Body of pancreas (tissue), 4 donors: ENCODE measurements around the gene CMTM5. TPM values are rescaled to one million over a fixed set of nuclear protein-coding genes. Genes with fewer than 3 reads are reported as not detected.
"Not testable (repeated sequence)": the region's sequence is repeated elsewhere in the genome, so short reads cannot be mapped to it uniquely, and the experiment has no call there.

Experiments
- ATAC-seq: fragments of 150-250 bp; one replicate; pipeline ENCODE4 v1.9.1; 2016
- DNase-seq, 4 donors: peaks; one replicate each; pipeline ENCODE4 v3.0.0-alpha.2; 2019
- H3K27ac ChIP-seq, 4 donors: fragments of 200-600 bp; sonication (generic); 1 replicate in 3 of 4; 2 replicates in 1 of 4; pipeline versions ENCODE4 v1.5.1 to v1.6.1; 2016 to 2019; ENCODE audit warnings: mild to moderate bottlenecking in 1 of 4, mixed read lengths in 1 of 4, moderate library complexity in 1 of 4
- H3K27me3 ChIP-seq, 2 donors: fragments of 200-600 bp; sonication (generic); one replicate each; pipeline ENCODE4 v1.6.0; 2016; ENCODE audit warnings: mild to moderate bottlenecking in 1 of 2
- H3K36me3 ChIP-seq, 2 donors: fragments of 200-600 bp; sonication (generic); replicated peaks in 1 of 2; 2 replicates each; pipeline ENCODE4 v1.5.1; 2016; ENCODE audit warnings: low read depth in 2 of 2; ENCODE audit not compliant: insufficient read depth in 1 of 2
- H3K4me1 ChIP-seq: fragments of 200-600 bp; sonication (generic); one replicate; pipeline ENCODE4 v1.6.0; 2016
- H3K4me3 ChIP-seq, 2 donors: fragments of 200-600 bp; sonication (generic); 1 replicate in 1 of 2; 2 replicates in 1 of 2; pipeline ENCODE4 v1.5.1; 2016 to 2019
- H3K9me3 ChIP-seq, 3 donors: fragments of 200-600 bp; sonication (generic); 1 replicate in 2 of 3; 2 replicates in 1 of 3; pipeline ENCODE4 v1.5.1; 2016
- CTCF ChIP-seq, 7 experiments: fragments of 450-650 bp in 4 of 7; fragments of 200-600 bp in 3 of 7; sonication (generic) in 3 of 7; IDR thresholded peaks; one replicate each; pipeline ENCODE4 v1.5.1; 2016 to 2019; ENCODE audit warnings: antibody characterized with exemption in 7 of 7
- POLR2A ChIP-seq, 3 donors: fragments of 450-650 bp; IDR thresholded peaks; one replicate each; pipeline ENCODE4 v1.6.1; 2016; ENCODE audit warnings: antibody characterized with exemption in 3 of 3, mild to moderate bottlenecking in 2 of 3
- WGBS, 2 donors: methylation state at CpG; one replicate each; pipeline ENCODE4 v1.1.5; 2017; 5-methylcytosine and 5-hydroxymethylcytosine counted together
- intact Hi-C: fragments of 100-400 bp; cut with DNase I; formaldehyde crosslinking; loops from one replicate; pipeline ENCODE4 v1.15.1; 2023
- total RNA-seq, 2 donors: library from RNA; depleted of rRNA; stranded (reverse); fragments of >200 nt; gene quantifications; one replicate each; pipeline ENCODE4 v1.1.0, GENCODE V29; 2016

The CMTM5 gene
- total RNA-seq, 2 donors from 2014 or later, result not detected

DNA sequence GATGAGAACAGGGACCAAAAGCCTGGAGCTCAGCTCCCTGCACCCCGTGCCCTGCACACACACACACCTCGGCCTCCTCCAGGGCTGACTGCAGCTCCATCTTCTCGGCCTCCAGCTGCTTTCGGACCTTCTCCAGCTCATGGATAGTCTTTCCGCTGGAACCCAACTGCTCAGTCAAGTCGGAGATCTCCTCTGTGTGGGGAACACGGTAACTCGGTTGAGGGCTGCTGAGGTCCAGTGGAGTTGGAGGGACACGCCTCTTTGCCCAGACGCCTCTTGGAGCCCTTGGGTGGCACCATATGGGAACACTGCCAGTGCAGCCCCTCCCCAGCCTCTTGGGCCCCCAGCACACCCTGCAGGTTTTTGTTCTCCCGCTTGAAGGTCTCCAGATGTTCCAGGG lies 40.0 kb downstream of the CMTM5 start:
- TF ChIP-seq CTCF (IDR thresholded peaks at IDR 0.05) (no peak), POLR2A (IDR thresholded peaks at IDR 0.05) (no peak)
- ATAC-seq, result no peak
- no peaks in the 10 kb centered on the region for H3K36me3 ChIP-seq
- DNase-seq, result no peak
- no peak overlapping the region for H3K4me3 ChIP-seq
- H3K27ac ChIP-seq, result no peak overlapping the region
- 86 to 92% methylated on average over 8 to 11 of the region's 11 CpGs for WGBS, 2 donors
- no peaks in the 10 kb centered on the region for H3K9me3 ChIP-seq
- peaks cover 26% of the 10 kb centered on the region for H3K4me1 ChIP-seq
- no peaks in the 10 kb centered on the region for H3K27me3 ChIP-seq
- intact Hi-C loops, result no loop called here

- H3K27ac ChIP-seq, H3K4me3 ChIP-seq, intact Hi-C loops, H3K9me3 ChIP-seq, ATAC-seq, H3K27me3 ChIP-seq, H3K36me3 ChIP-seq, DNase-seq: not testable (repeated sequence)
- 87 to 96% methylated on average over 8 to 12 of the region's 12 CpGs for whole genome bisulfite sequencing, 2 donors
- H3K4me1 ChIP-seq, result peaks cover 26% of the 10 kb centered on the region
Observed at GRCh38 chr14:23417269-23417668, 40.4 kb downstream of the CMTM5 start.

DNA sequence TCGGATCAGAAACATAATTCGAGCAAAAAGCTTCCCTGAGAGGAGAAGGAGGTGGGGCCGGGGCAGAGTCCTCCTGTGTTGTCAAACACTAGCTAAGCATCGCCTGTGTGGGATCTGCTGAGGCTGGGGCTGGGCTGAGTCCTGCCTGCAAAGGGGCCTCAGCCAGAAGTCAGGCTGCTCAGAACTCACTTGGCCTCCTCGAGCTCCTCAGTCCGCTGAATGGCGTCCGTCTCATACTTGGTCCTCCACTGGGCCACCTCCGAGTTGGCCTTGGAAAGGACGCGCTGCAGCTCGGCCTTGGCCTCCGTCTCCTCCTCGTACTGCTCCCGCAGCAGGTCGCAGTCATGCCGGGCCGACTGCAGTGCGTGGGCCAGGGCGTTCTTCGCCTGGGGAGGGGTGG lies 41.2 kb downstream of the CMTM5 start:
- Histone ChIP-seq H3K4me3 (no peak overlapping the region), H3K27ac (no peak overlapping the region), H3K4me1 (peaks cover 26% of the 10 kb centered on the region), H3K27me3 (no peaks in the 10 kb centered on the region), H3K36me3 (no peaks in the 10 kb centered on the region), H3K9me3 (no peaks in the 10 kb centered on the region)
- DNase-seq, result no peak
- intact Hi-C loops, result no loop called here
- no peak for ATAC-seq
- WGBS, 2 donors, result 93 to 96% methylated on average over 13 to 20 of the region's 21 CpGs
- TF ChIP-seq CTCF (IDR thresholded peaks at IDR 0.05), result no peak
- no peak for TF ChIP-seq POLR2A (IDR thresholded peaks at IDR 0.05)

DNA sequence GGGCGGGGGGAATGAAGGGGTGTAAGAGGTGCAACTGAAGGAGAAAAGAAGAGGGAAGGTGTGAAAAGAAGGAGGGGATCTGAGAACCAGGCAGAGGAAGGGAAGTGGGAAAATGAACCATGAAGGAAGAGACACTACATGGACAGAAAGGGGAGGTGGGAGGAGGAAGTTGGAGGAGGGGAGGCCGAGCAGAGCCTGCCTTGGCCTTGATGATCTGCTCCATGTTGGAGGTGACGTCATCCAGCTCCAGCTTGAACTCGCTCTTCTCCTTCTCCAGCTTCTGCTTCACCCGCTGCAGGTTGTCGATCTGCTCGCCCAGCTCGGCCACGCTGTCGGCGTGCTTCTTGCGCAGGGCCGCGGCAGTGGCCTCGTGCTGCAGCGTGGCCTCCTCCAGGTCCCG lies 42.8 kb downstream of the CMTM5 start:
- 54 to 85% methylated on average over 4 of the region's 17 CpGs for WGBS, 2 donors
- H3K9me3 ChIP-seq, ATAC-seq, intact Hi-C loops, H3K4me3 ChIP-seq, DNase-seq, H3K36me3 ChIP-seq, H3K27me3 ChIP-seq, H3K27ac ChIP-seq: not testable (repeated sequence)
- peaks cover 26% of the 10 kb centered on the region for H3K4me1 ChIP-seq

DNA sequence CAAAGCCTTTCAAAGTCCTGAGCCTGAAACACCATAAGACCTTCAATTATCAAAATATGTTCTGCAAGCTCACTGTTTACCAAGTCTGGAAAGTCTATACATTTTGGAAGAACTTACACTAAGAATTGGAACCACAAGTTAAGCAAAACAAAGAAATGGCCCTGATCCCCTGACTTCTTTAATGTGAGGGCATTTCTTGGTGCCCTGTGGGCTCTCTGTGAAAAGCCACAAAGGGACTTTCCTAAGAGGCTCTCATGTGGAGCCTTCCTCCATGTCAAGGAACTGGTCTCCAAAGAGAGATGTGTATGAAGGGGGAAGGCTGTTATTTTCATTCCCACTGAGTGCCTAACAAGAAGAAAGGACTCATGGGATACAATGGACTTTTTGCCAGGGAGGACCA lies 44.7 kb downstream of the CMTM5 start:
- H3K27me3 ChIP-seq, result no peaks in the 10 kb centered on the region
- no peak for ATAC-seq
- TF ChIP-seq POLR2A (IDR thresholded peaks at IDR 0.05) (no peak), CTCF (IDR thresholded peaks at IDR 0.05) (no peak)
- no peaks in the 10 kb centered on the region for H3K9me3 ChIP-seq
- H3K4me3 ChIP-seq, result no peak overlapping the region
- no peak overlapping the region for H3K27ac ChIP-seq
- H3K4me1 ChIP-seq, result peaks cover 10% of the 10 kb centered on the region
- intact Hi-C loops, result no loop called here
- H3K36me3 ChIP-seq, result no peaks in the 10 kb centered on the region
- no peak for DNase-seq

DNA sequence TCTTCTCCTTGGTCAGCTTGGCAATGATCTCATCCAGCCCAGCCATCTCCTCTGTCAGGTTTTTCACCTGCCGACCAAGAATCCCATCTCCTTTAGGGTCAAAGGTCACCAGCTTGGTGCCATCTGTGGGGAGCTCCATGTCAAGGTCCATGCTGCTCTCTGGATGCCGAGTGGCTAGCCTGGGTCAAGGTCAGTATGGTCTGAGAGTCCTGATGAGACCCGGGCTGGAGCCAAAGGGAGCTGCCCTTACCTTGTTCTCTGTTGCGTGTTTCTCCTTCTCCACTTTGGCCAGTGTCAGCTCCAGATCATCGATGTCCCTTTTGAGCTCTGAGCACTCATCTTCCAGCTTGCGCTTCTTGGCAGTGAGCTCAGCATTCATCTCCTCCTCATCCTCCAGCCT lies 46.8 kb downstream of the CMTM5 start:
- ATAC-seq (no peak), DNase-seq (no peak)
- no peak for TF ChIP-seq POLR2A (IDR thresholded peaks at IDR 0.05)
- TF ChIP-seq CTCF (IDR thresholded peaks at IDR 0.05), result no peak
- H3K9me3 ChIP-seq, result no peaks in the 10 kb centered on the region
- no peaks in the 10 kb centered on the region for H3K36me3 ChIP-seq
- no peaks in the 10 kb centered on the region for H3K27me3 ChIP-seq
- WGBS, 2 donors, result 78 to 84% methylated on average over 6 of the region's 6 CpGs
- H3K27ac ChIP-seq, result no peak overlapping the region
- H3K4me3 ChIP-seq, result no peak overlapping the region
- intact Hi-C loops, result no loop called here
- no peaks in the 10 kb centered on the region for H3K4me1 ChIP-seq
